ENCODE data around the gene LENEP. TPM values are rescaled to one million over a fixed set of nuclear protein-coding genes. Genes with fewer than 3 reads are reported as not detected.

LENEP gene
- total and polyA plus RNA-seq, 7 experiments from 2014 or later, result 1.4 to 3.2 (median 2.6) TPM; not detected in 4

Small RNA genes lying within 50 kb of the gene (microRNA-seq; reads per million reads assigned to microRNA genes)
- gene MIR4258 (ENCODE audit: borderline microRNAs expressed), result not detected

Other genes with a start within 250 kb of the LENEP start
- gene KCNN3, start 123.3 kb upstream of the LENEP start, total RNA-seq, result under 1 TPM in 4 of 5 experiments, not detected in 1; 0.05 to 0.29 (median 0.15) TPM
- gene KCNN3, start 123.3 kb upstream of the LENEP start, polyA plus RNA-seq, result not detected
- gene PMVK, start 56.9 kb upstream of the LENEP start, total RNA-seq, result 10 to 100 TPM; 11.3 to 35.1 (median 12.6) TPM
- gene PMVK, start 56.9 kb upstream of the LENEP start, polyA plus RNA-seq, result 10 to 100 TPM; 38.7 to 41.4 TPM
- 100 to 1,000 TPM; 107 to 390 (median 383) TPM for gene PBXIP1, start 37.5 kb upstream of the LENEP start, total RNA-seq
- 100 to 1,000 TPM; 234 to 318 TPM for gene PBXIP1, start 37.5 kb upstream of the LENEP start, polyA plus RNA-seq
- gene PYGO2, start 31.8 kb upstream of the LENEP start, total RNA-seq, result 10 to 100 TPM; 33.0 to 69.5 (median 46.2) TPM
- gene PYGO2, start 31.8 kb upstream of the LENEP start, polyA plus RNA-seq, result 10 to 100 TPM; 33.0 to 64.0 TPM
- 10 to 100 TPM; 71.0 to 76.9 (median 73.7) TPM for gene SHC1, start 22.8 kb upstream of the LENEP start, total RNA-seq
- gene SHC1, start 22.8 kb upstream of the LENEP start, polyA plus RNA-seq, result 10 to 100 TPM; 29.6 to 38.3 TPM
- 100 to 1,000 TPM in 1 of 5 experiments, 10 to 100 TPM in 3, 1 to 10 TPM in 1; 8.4 to 105 (median 10.2) TPM for gene CKS1B, start 18.9 kb upstream of the LENEP start, total RNA-seq
- gene CKS1B, start 18.9 kb upstream of the LENEP start, polyA plus RNA-seq, result 10 to 100 TPM; 37.1 to 55.2 TPM
- gene FLAD1, start 10.2 kb upstream of the LENEP start, total RNA-seq, result 10 to 100 TPM; 24.4 to 50.2 (median 50.0) TPM
- gene FLAD1, start 10.2 kb upstream of the LENEP start, polyA plus RNA-seq, result 10 to 100 TPM; 33.3 to 45.8 TPM
- 100 to 1,000 TPM in 1 of 5 experiments, 10 to 100 TPM in 4; 42.7 to 139 (median 61.0) TPM for gene ZBTB7B, start 9.2 kb downstream of the LENEP start, total RNA-seq
- gene ZBTB7B, start 9.2 kb downstream of the LENEP start, polyA plus RNA-seq, result 1 to 10 TPM; 3.0 to 6.7 TPM
- 1 to 10 TPM in 4 of 5 experiments, under 1 TPM in 1; 0.22 to 3.3 (median 2.4) TPM for gene DCST2, start 40.2 kb downstream of the LENEP start, total RNA-seq
- not detected for gene DCST2, start 40.2 kb downstream of the LENEP start, polyA plus RNA-seq
- gene DCST1, start 40.2 kb downstream of the LENEP start, total RNA-seq, result under 1 TPM in 3 of 5 experiments, not detected in 2; 0.19 to 0.78 (median 0.42) TPM
- gene DCST1, start 40.2 kb downstream of the LENEP start, polyA plus RNA-seq, result not detected
- 10 to 100 TPM; 16.9 to 53.7 (median 28.8) TPM for gene ADAM15, start 57.7 kb downstream of the LENEP start, total RNA-seq
- gene ADAM15, start 57.7 kb downstream of the LENEP start, polyA plus RNA-seq, result 1 to 10 TPM; 5.8 to 8.5 TPM
- 1 to 10 TPM; 3.9 to 9.4 (median 7.7) TPM for gene EFNA4, start 70.2 kb downstream of the LENEP start, total RNA-seq
- gene EFNA4, start 70.2 kb downstream of the LENEP start, polyA plus RNA-seq, result 1 to 10 TPM; 2.1 to 3.9 TPM
- gene EFNA3, start 85.3 kb downstream of the LENEP start, total RNA-seq, result 1 to 10 TPM in 4 of 5 experiments, under 1 TPM in 1; 0.42 to 4.0 (median 2.7) TPM
- gene EFNA3, start 85.3 kb downstream of the LENEP start, polyA plus RNA-seq, result under 1 TPM; 0.51 to 0.72 TPM
- 1 to 10 TPM in 4 of 5 experiments, not detected in 1; 4.0 to 7.3 (median 5.6) TPM for gene EFNA1, start 134.3 kb downstream of the LENEP start, total RNA-seq
- gene EFNA1, start 134.3 kb downstream of the LENEP start, polyA plus RNA-seq, result 10 to 100 TPM; 11.1 to 16.8 TPM
- gene SLC50A1, start 142.3 kb downstream of the LENEP start, total RNA-seq, result 10 to 100 TPM; 21.1 to 35.6 (median 24.3) TPM
- gene SLC50A1, start 142.3 kb downstream of the LENEP start, polyA plus RNA-seq, result 10 to 100 TPM; 51.0 to 64.8 TPM
- gene DPM3, start 146.9 kb downstream of the LENEP start, total RNA-seq, result 10 to 100 TPM; 29.1 to 50.4 (median 43.8) TPM
- gene DPM3, start 146.9 kb downstream of the LENEP start, polyA plus RNA-seq, result 100 to 1,000 TPM in 1 of 2 donors, 10 to 100 TPM in 1; 99.2 to 128 TPM
- 100 to 1,000 TPM in 4 of 5 experiments, 10 to 100 TPM in 1; 97.4 to 236 (median 155) TPM for gene KRTCAP2, start 179.7 kb downstream of the LENEP start, total RNA-seq
- 100 to 1,000 TPM; 450 to 469 TPM for gene KRTCAP2, start 179.7 kb downstream of the LENEP start, polyA plus RNA-seq
- 10 to 100 TPM in 1 of 5 experiments, 1 to 10 TPM in 4; 3.5 to 21.9 (median 4.1) TPM for gene TRIM46, start 180.3 kb downstream of the LENEP start, total RNA-seq
- gene TRIM46, start 180.3 kb downstream of the LENEP start, polyA plus RNA-seq, result 1 to 10 TPM in 1 of 2 donors, under 1 TPM in 1; 0.69 to 1.3 TPM
- 10 to 100 TPM; 26.0 to 35.9 (median 28.1) TPM for gene THBS3, start 214.3 kb downstream of the LENEP start, total RNA-seq
- gene THBS3, start 214.3 kb downstream of the LENEP start, polyA plus RNA-seq, result 1 to 10 TPM in 1 of 2 donors, under 1 TPM in 1; 0.87 to 2.6 TPM
- gene MTX1, start 215.1 kb downstream of the LENEP start, total RNA-seq, result 10 to 100 TPM; 19.5 to 40.8 (median 22.0) TPM
- gene MTX1, start 215.1 kb downstream of the LENEP start, polyA plus RNA-seq, result 10 to 100 TPM; 48.9 to 49.9 TPM